SK-N-SH (cell line): ENCODE results near the gene HTRA3.

Experiments
- CTCF ChIP-seq: fragments of 200-600 bp; sonication (generic); IDR thresholded peaks from 2 replicates; pipeline ENCODE4 v1.6.1; 2017; ENCODE audit warnings: antibody characterized with exemption, mild to moderate bottlenecking, moderate library complexity
- GABPA ChIP-seq: IDR thresholded peaks from 2 replicates; pipeline ENCODE4 v1.4.0; 2012; ENCODE audit warnings: low read depth, mild to moderate bottlenecking
- GATA2 ChIP-seq: sonication (generic); formaldehyde crosslinking; IDR thresholded peaks from 2 replicates; pipeline ENCODE4 v1.5.0; 2020; ENCODE audit warnings: mild to moderate bottlenecking, missing genetic modification reagents
- MAX ChIP-seq: IDR thresholded peaks from 2 replicates; pipeline ENCODE4 v1.4.0; 2012; ENCODE audit warnings: low read depth
- NFIC ChIP-seq: IDR thresholded peaks from 2 replicates; pipeline ENCODE4 v1.4.0; 2012; ENCODE audit warnings: borderline replicate concordance
- POLR2AphosphoS5 ChIP-seq: IDR thresholded peaks from 2 replicates; pipeline ENCODE4 v1.6.1; 2012; ENCODE audit warnings: low read depth, low read length
- RAD21 ChIP-seq: IDR thresholded peaks from 2 replicates; pipeline ENCODE4 v1.6.1; 2012; ENCODE audit warnings: mild to moderate bottlenecking, low read length
- REST ChIP-seq: IDR thresholded peaks from 2 replicates; pipeline ENCODE4 v1.6.1; 2012; ENCODE audit warnings: mild to moderate bottlenecking, low read depth, low read length, moderate library complexity
- RFX5 ChIP-seq: IDR thresholded peaks from 2 replicates; pipeline ENCODE4 v1.6.1; 2012; ENCODE audit warnings: mild to moderate bottlenecking, improper control_type of control experiment, low read length
- YY1 ChIP-seq: IDR thresholded peaks from 2 replicates; pipeline ENCODE4 v1.4.0; 2012; ENCODE audit warnings: low read depth, mild to moderate bottlenecking
- TF ChIP-seq, protein P1 (sequence below): fragments of 150-350 bp; IDR thresholded peaks from 2 replicates; pipeline ENCODE4 v1.6.1; 2017; ENCODE audit warnings: antibody characterized with exemption, low read length, low read depth, borderline replicate concordance

GRCh38 chr4:8349664-8350236 is 80.2 kb downstream of the HTRA3 start:
- TF ChIP-seq CTCF (no peak), RAD21 (no peak), GATA2 (CRISPR knock-in tag) (no peak), RFX5 (no peak), GABPA (no peak), NFIC (no peak), YY1 (no peak), MAX (no peak), REST (no peak), POLR2AphosphoS5 (no peak)
- TF ChIP-seq, protein P1, sequence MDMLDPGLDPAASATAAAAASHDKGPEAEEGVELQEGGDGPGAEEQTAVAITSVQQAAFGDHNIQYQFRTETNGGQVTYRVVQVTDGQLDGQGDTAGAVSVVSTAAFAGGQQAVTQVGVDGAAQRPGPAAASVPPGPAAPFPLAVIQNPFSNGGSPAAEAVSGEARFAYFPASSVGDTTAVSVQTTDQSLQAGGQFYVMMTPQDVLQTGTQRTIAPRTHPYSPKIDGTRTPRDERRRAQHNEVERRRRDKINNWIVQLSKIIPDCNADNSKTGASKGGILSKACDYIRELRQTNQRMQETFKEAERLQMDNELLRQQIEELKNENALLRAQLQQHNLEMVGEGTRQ, result no peak
